Fibroblast of skin of back (primary cell): ENCODE measurements around the gene DEPDC7. TPM values are rescaled to one million over a fixed set of nuclear protein-coding genes. Genes with fewer than 3 reads are reported as not detected.
"Not testable (repeated sequence)": the region's sequence is repeated elsewhere in the genome, so short reads cannot be mapped to it uniquely, and the experiment has no call there.

ENCODE experiments used
- DNase-seq: peaks from one replicate; pipeline ENCODE4 v3.0.0-alpha.2; 2013
- polyA plus RNA-seq, 2 experiments: library from polyadenylated mRNA; unstranded; fragments of 120-200 nt; gene quantifications; one replicate each; pipeline ENCODE4 v1.2.1, GENCODE V29; 2013; ENCODE audit not compliant: insufficient read length in 2 of 2

Gene DEPDC7
- polyA plus RNA-seq (2013, experiment 1 of 2; ENCODE audit: insufficient read length), result 2.9 TPM
- 2.0 TPM for polyA plus RNA-seq (2013, experiment 2 of 2; ENCODE audit: insufficient read length)

- DNase-seq, result peak; percentile 88
Measured at GRCh38 chr11:33015621-33016551, at the start of gene DEPDC7. Gene DEPDC7, plus strand, starts transcription at chr11:33015878. Its CDS starts 78 bp downstream, at chr11:33015956.

- DNase-seq, result no peak
Measured at GRCh38 chr11:32968541-32968940, 47.1 kb upstream of the DEPDC7 start.

- DNase-seq, result not testable (repeated sequence)
Measured at GRCh38 chr11:32972233-32972632, 43.4 kb upstream of the DEPDC7 start.

- DNase-seq, result no peak
Measured at GRCh38 chr11:32972781-32973180, 42.9 kb upstream of the DEPDC7 start.

- no peak for DNase-seq
Measured at GRCh38 chr11:32982626-32983025, 33.1 kb upstream of the DEPDC7 start.

- DNase-seq, result peak; percentile 19
Measured at GRCh38 chr11:32983506-32983905, 32.2 kb upstream of the DEPDC7 start.

GRCh38 chr11:32985600-32985999 lies 30.1 kb upstream of the DEPDC7 start:
- DNase-seq, result no peak

- DNase-seq, result no peak
Measured at GRCh38 chr11:32987851-32988250, 27.8 kb upstream of the DEPDC7 start.

- DNase-seq, result no peak
Measured at GRCh38 chr11:32990481-32990880, 25.2 kb upstream of the DEPDC7 start.

GRCh38 chr11:32991427-32991826 lies 24.3 kb upstream of the DEPDC7 start:
- no peak for DNase-seq

GRCh38 chr11:32991898-32992297 lies 23.8 kb upstream of the DEPDC7 start:
- DNase-seq, result no peak

- peak; percentile 88 for DNase-seq
Measured at GRCh38 chr11:33000181-33000580, 15.5 kb upstream of the DEPDC7 start.

GRCh38 chr11:33001281-33001680 lies 14.4 kb upstream of the DEPDC7 start:
- no peak for DNase-seq

- no peak for DNase-seq
Measured at GRCh38 chr11:33001751-33002542, 13.7 kb upstream of the DEPDC7 start.

- no peak for DNase-seq
Measured at GRCh38 chr11:33005175-33005574, 10.5 kb upstream of the DEPDC7 start.

- no peak for DNase-seq
Measured at GRCh38 chr11:33006010-33006409, 9.7 kb upstream of the DEPDC7 start.

GRCh38 chr11:33013755-33014154 lies 1.9 kb upstream of the DEPDC7 start:
- no peak for DNase-seq

GRCh38 chr11:33016654-33017053 lies 976 bp downstream of the DEPDC7 start:
- no peak for DNase-seq

- DNase-seq, result no peak
Measured at GRCh38 chr11:33017478-33017877, 1.8 kb downstream of the DEPDC7 start.

- no peak for DNase-seq
Measured at GRCh38 chr11:33017965-33018364, 2.3 kb downstream of the DEPDC7 start.

- DNase-seq, result no peak
Measured at GRCh38 chr11:33018840-33019239, 3.2 kb downstream of the DEPDC7 start.

- DNase-seq, result no peak
Measured at GRCh38 chr11:33021501-33021900, 5.8 kb downstream of the DEPDC7 start.

- no peak for DNase-seq
Measured at GRCh38 chr11:33021937-33022336, 6.3 kb downstream of the DEPDC7 start.
